ENCODE results near the gene GPC4.

The GPC4 gene

GRCh38 chrX:133362538-133362937, 52.8 kb downstream of the GPC4 start (continued):
- TF ChIP-seq, protein P1, sequence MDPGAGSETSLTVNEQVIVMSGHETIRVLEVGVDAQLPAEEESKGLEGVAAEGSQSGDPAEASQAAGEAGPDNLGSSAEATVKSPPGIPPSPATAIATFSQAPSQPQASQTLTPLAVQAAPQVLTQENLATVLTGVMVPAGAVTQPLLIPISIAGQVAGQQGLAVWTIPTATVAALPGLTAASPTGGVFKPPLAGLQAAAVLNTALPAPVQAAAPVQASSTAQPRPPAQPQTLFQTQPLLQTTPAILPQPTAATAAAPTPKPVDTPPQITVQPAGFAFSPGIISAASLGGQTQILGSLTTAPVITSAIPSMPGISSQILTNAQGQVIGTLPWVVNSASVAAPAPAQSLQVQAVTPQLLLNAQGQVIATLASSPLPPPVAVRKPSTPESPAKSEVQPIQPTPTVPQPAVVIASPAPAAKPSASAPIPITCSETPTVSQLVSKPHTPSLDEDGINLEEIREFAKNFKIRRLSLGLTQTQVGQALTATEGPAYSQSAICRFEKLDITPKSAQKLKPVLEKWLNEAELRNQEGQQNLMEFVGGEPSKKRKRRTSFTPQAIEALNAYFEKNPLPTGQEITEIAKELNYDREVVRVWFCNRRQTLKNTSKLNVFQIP (CRISPR knock-in tag; IDR thresholded peaks at IDR 0.05; ENCODE audit: borderline replicate concordance, low read depth): no peak
- TF ChIP-seq RARB (CRISPR knock-in tag; IDR thresholded peaks at IDR 0.05): no peak

DNA sequence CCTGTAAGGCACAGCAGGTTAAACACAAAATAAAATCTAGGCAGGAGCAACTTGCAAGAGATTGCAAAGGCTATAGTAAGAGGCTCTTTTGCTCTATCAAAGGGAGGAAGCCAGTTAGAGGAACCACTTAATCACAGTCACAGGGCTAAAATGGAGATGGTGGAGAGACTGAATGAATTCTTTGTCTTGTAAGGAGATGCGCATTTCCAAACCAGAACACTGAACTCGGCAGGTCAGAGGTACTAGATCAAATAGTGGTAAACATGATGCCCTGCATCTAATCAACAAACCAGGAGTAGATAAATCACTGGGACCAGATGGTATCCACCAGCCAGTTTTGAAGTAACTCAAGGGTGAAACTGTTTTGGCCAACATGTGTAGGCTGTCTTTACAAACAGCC, 55.8 kb downstream of the GPC4 start:
- no peak for TF ChIP-seq GLIS3 (CRISPR knock-in tag; IDR thresholded peaks at IDR 0.05)
- no peak for TF ChIP-seq ARNTL (CRISPR knock-in tag; IDR thresholded peaks at IDR 0.05; ENCODE audit: borderline replicate concordance, low read depth)
- TF ChIP-seq SNAI2 (CRISPR knock-in tag; IDR thresholded peaks at IDR 0.05): no peak
- TF ChIP-seq, protein P2, sequence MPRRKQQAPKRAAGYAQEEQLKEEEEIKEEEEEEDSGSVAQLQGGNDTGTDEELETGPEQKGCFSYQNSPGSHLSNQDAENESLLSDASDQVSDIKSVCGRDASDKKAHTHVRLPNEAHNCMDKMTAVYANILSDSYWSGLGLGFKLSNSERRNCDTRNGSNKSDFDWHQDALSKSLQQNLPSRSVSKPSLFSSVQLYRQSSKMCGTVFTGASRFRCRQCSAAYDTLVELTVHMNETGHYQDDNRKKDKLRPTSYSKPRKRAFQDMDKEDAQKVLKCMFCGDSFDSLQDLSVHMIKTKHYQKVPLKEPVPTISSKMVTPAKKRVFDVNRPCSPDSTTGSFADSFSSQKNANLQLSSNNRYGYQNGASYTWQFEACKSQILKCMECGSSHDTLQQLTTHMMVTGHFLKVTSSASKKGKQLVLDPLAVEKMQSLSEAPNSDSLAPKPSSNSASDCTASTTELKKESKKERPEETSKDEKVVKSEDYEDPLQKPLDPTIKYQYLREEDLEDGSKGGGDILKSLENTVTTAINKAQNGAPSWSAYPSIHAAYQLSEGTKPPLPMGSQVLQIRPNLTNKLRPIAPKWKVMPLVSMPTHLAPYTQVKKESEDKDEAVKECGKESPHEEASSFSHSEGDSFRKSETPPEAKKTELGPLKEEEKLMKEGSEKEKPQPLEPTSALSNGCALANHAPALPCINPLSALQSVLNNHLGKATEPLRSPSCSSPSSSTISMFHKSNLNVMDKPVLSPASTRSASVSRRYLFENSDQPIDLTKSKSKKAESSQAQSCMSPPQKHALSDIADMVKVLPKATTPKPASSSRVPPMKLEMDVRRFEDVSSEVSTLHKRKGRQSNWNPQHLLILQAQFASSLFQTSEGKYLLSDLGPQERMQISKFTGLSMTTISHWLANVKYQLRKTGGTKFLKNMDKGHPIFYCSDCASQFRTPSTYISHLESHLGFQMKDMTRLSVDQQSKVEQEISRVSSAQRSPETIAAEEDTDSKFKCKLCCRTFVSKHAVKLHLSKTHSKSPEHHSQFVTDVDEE (CRISPR knock-in tag; IDR thresholded peaks at IDR 0.05): no peak
- TF ChIP-seq, protein P1 (CRISPR knock-in tag; IDR thresholded peaks at IDR 0.05; ENCODE audit: borderline replicate concordance, low read depth): no peak
- no peak for ATAC-seq

GRCh38 chrX:133353233-133353632, 62.1 kb downstream of the GPC4 start:
- TF ChIP-seq GLIS3 (CRISPR knock-in tag; IDR thresholded peaks at IDR 0.05): no peak
- TF ChIP-seq ZNF8 (CRISPR knock-in tag; IDR thresholded peaks at IDR 0.05): no peak
- no peak for TF ChIP-seq BACH2 (CRISPR knock-in tag; IDR thresholded peaks at IDR 0.05; ENCODE audit: borderline replicate concordance)
- TF ChIP-seq CSDC2 (CRISPR knock-in tag; IDR thresholded peaks at IDR 0.05): no peak
- TF ChIP-seq RARB (CRISPR knock-in tag; IDR thresholded peaks at IDR 0.05): no peak
- no peak for TF ChIP-seq ZFP30 (CRISPR knock-in tag; IDR thresholded peaks at IDR 0.05)
- no peak for TF ChIP-seq ZC3H10 (CRISPR knock-in tag; IDR thresholded peaks at IDR 0.05)
- TF ChIP-seq TOX (CRISPR knock-in tag; IDR thresholded peaks at IDR 0.05; ENCODE audit: borderline replicate concordance): no peak
- TF ChIP-seq, protein P2 (CRISPR knock-in tag; IDR thresholded peaks at IDR 0.05): no peak
- TF ChIP-seq, protein P1 (CRISPR knock-in tag; IDR thresholded peaks at IDR 0.05; ENCODE audit: borderline replicate concordance, low read depth): no peak
- TF ChIP-seq ARNTL (CRISPR knock-in tag; IDR thresholded peaks at IDR 0.05; ENCODE audit: borderline replicate concordance, low read depth): no peak
- TF ChIP-seq ZNF565 (CRISPR knock-in tag; conservative IDR thresholded peaks at IDR 0.05; ENCODE audit: low read depth): no peak
- TF ChIP-seq ZFP3 (CRISPR knock-in tag; IDR thresholded peaks at IDR 0.05): no peak
- no peak for ATAC-seq

DNA sequence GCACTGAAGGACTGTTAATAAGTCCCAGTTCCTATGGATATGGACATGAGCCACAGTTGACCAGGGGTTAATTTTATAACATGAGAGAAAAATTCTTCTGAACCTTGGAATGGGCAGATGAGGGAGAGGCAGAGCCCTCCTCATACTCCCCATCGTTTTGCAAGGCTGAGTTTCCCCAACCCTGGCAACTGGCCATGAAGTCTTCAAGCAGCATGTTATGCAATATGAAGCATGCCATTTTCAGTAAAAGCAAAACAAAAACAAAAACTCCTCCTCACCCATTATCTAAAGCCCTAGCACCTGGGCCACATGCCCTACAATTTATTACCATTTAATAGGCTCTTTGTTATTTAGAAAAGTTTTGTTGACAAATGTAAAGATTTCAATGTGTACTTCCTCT, 64.5 kb downstream of the GPC4 start:
- ATAC-seq: no peak
- TF ChIP-seq, protein P1 (CRISPR knock-in tag; IDR thresholded peaks at IDR 0.05; ENCODE audit: borderline replicate concordance, low read depth): no peak
- TF ChIP-seq BACH2 (CRISPR knock-in tag; IDR thresholded peaks at IDR 0.05; ENCODE audit: borderline replicate concordance) (no peak), ZNF8 (CRISPR knock-in tag; IDR thresholded peaks at IDR 0.05) (no peak), ZFP30 (CRISPR knock-in tag; IDR thresholded peaks at IDR 0.05) (no peak), OSR1 (CRISPR knock-in tag; IDR thresholded peaks at IDR 0.05) (no peak), PPARA (CRISPR knock-in tag; IDR thresholded peaks at IDR 0.05; ENCODE audit: borderline replicate concordance) (no peak), TCF4 (CRISPR knock-in tag; IDR thresholded peaks at IDR 0.05; ENCODE audit: borderline replicate concordance) (no peak), TOX (CRISPR knock-in tag; IDR thresholded peaks at IDR 0.05; ENCODE audit: borderline replicate concordance) (no peak), ZNF70 (CRISPR knock-in tag; IDR thresholded peaks at IDR 0.05) (no peak)
